HG03025 (cell line): ENCODE results near the gene PDLIM4.

Source experiments
- ATAC-seq: cut with Tn5 transposase; IDR thresholded peaks from one replicate; pipeline ENCODE4 v1.9.1; 2021; ENCODE audit warnings: mild to moderate bottlenecking, moderate library complexity; ENCODE audit not compliant: unreplicated experiment, low FRiP score

PDLIM4 gene

GRCh38 chr5:132266031-132266835 is 8.7 kb downstream of the PDLIM4 start:
- no peak for ATAC-seq

DNA sequence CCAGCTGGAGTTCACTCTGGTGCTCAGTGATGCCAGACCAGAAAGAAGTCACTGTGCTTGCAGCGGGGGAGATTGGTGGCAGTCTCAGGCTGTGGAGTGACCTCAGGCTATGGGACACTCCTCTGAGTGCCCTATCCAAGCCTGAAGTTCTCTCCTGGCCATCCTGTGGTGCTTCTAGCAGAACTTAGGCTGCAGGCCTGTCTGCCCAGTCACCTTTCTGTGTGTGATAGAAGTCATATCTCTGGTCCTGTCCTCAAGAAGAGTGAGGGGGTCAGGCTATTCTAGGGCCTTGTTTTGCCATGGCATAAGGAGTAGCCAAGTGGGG is 9.3 kb downstream of the PDLIM4 start:
- no peak for ATAC-seq

- no peak for ATAC-seq
Measured at GRCh38 chr5:132267166-132267739, 9.8 kb downstream of the PDLIM4 start.

GRCh38 chr5:132267931-132268768 is 10.7 kb downstream of the PDLIM4 start:
- no peak for ATAC-seq

GRCh38 chr5:132268769-132269551 is 11.5 kb downstream of the PDLIM4 start:
- no peak for ATAC-seq

GRCh38 chr5:132269635-132270334 is 12.3 kb downstream of the PDLIM4 start:
- no peak for ATAC-seq

DNA sequence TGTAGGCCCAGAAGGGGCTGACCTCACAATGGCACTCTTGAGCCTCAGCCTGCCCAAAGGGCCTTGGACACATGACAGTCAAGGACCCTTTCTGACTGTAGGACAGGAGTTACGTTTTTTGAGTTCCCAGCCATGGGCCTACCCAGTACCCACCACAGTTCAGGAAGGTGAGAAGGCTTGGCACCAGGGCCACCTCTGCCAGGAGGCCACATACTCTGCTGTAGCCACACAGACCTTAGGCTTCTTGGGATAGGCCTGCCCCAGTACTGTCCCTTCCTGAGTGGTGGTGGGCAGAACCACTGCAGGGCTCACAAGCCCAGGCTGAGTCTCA is 12.8 kb downstream of the PDLIM4 start:
- ATAC-seq = no peak

DNA sequence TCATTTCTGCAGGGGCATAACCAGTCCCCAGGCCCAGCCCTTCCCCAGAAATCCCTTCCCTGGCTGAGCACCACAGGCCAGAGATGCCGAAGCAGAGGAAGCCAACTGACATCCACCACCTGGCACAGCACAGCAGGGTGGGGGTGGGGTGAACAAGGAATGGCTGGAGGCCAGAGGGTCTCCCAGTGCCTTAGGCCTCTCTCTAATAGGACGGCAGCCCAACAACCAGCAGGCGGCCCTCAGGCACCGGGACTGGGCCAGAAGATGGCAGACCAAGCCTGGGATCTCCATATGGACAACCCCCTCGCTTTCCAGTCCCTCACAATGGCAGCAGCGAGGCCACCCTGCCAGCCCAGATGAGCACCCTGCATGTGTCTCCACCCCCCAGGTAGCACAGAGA is 13.2 kb downstream of the PDLIM4 start:
- ATAC-seq = no peak

DNA sequence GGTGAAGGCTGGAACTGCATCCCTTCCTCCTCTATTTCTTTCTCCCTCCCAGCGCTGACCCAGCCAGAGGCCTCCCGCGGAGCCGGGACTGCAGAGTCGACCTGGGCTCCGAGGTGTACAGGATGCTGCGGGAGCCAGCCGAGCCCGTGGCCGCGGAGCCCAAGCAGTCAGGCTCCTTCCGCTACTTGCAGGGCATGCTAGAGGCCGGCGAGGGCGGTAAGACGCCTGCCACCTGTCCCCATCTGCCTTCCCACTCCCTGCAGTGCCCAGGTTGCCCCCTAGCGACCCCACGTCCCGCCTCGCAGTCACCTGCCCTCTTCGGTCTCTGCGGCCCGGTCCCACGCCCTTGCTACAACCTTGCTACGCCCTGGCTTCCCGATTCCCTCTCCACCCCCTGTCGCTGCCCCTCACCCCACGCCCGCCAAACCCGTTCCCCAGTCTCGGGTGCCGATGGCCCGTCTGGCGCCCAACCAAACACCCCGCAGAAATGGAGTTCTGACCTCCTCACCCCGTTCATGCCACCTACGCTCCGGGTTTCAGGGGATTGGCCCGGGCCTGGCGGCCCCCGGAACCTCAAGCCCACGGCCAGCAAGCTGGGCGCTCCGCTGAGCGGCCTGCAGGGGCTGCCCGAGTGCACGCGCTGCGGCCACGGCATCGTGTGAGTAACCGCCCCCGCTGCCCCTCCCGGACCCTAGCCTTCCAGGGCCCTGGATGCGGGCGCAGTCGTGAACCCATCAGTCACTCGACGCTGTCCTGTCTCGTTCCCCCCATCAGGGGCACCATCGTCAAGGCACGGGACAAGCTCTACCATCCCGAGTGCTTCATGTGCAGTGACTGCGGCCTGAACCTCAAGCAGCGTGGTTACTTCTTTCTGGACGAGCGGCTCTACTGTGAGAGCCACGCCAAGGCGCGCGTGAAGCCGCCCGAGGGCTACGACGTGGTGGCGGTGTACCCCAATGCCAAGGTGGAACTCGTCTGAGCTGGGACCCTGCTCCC is 14.1 kb downstream of the PDLIM4 start:
- no peak for ATAC-seq

DNA sequence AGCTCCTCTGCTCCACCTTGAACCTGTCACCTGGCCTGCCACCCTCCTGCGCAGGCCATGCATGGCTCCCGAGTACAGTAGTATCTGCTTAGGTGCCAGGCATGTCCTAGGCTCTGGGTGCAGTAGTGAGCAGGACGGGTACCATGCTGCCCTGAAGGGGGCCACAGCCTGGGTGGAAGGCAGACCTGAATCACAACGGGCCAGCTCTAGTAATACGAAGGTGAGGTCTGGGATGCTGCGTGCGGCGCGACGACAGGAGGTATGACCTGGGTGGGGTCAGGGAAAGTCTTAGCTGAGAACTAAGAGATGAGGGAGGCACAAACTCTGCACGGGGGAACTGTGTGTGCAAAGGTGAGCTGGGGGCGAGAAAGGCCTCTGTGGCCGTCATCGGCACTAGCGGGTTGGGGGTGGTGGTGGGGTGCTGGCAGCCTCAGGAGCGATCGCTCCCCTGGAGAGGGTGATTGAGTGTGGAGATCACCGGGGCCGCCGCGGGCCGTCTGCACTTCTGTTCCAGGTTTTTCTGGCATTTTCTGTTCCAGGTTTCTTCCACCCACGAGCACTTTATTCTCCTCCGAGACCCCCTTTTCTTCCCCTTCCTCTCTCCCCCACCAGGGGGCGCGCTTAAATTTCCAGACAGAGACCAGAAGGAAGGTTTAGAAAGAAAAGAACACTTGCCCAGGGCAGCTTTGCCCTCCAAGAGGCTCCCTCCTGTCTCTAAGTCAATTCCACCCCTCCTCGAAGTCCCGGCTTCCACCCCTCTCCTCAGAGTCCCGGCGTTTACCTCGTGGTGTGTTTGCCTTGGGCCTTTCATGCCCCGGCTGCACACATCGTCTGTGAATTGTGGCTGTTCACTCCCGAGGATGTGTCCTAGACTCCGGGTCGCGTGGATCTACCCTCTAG is 15.1 kb downstream of the PDLIM4 start:
- no peak for ATAC-seq

GRCh38 chr5:132273631-132274030 is 16.1 kb downstream of the PDLIM4 start:
- ATAC-seq = no peak

DNA sequence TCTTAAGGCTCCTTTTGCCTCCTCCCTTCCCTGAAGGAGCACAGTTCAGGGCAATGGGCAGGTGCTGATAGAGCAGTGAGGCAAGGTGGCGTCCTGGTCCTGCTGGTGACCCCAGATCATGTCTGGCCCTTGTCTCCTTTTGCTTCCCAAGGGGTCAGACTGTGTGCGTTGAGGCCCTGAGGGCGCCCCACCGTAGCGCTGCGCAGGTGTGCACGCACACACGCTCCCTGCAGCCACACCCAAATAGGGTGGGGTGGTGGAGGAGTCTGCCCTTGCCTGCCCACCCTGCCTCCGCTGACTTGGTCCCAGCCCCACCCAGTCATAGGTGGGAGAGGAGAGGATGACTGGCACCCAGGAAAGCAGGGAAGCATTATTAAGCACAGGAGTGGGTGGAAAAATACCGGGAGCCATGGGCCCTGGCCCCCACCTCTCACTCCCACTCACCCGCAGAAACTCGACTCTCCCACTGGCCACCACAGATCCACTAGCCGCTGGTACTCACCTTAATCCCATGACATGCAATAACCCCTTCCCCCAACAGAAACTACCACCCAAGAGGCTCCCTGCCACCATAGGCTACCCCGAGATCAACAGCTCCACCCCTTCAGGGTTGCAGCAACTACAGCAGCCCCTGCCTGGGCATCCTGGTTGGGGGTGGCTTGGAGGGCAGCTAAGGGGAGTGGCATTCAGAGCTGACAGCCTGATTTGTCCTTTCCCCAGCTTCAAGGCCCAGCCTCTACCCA is 16.7 kb downstream of the PDLIM4 start:
- ATAC-seq = no peak

DNA sequence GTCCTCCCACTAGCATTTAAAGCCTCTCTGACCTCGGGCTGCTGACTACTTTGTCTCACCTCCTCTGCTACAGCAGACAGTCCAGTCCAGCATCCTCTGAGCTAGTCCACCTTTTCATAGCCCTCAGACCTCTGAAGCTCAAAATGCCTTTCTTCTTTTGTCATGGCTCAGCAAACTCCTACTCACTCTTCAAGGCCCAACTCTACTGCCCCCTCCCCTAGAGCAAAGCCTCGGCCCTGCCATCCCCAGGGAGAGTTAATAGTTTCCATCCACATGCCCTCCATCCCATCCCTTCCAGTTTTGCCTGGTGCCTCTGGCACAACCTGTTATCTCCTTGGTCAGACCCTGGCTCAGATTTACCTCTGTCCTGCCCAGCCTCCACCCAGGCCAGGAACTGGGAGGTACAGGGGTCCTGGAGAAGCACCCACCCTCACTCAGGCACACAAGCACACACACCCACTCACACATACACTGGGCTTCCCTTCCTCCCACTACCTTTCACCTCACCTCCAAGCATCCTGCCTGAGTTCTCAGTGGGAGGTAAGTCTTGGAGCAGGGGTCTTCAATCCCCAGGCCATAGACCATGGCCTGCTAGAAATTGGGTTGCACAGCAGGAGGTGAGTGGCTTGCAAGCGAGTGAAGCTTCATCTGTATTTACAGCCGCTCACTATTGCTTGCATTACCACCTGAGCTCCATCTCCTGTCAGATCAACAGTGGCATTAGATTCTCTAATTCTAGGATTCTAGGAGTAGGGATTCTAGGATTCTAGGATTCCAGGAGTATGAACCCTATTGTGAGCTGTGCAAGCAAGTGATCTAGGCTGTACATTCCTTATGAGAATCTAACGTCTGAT is 18.1 kb downstream of the PDLIM4 start:
- no peak for ATAC-seq

DNA sequence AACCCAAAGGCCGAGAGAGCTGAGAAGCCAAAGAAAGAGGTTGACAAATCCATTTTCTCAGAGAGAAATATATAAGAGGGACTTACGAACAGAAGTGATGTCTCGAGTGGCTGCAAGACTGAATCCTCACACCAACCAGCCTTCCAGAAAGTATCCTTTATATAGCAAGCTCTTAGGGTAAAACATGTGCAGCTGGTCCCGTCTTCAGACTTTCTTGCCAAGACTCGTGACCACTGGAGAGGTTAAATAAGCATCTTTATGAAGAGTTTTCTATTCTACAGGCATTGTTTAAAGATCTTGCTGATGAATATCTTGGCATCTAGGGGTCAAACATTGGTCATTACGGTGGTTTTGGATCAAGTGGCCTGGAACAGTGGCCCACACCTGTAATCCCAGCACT is 19.8 kb downstream of the PDLIM4 start:
- no peak for ATAC-seq

- ATAC-seq = no peak
Measured at GRCh38 chr5:132277971-132278853, 20.7 kb downstream of the PDLIM4 start.

GRCh38 chr5:132279801-132280200 is 22.3 kb downstream of the PDLIM4 start:
- ATAC-seq = no peak
